ENCODE results near the gene DHX9. TPM values are rescaled to one million over a fixed set of nuclear protein-coding genes. Genes with fewer than 3 reads are reported as not detected.

The DHX9 gene
- polyA plus RNA-seq, 1 experiment, result 191 TPM

- DNase-seq (ENCODE audit: low read depth, low spot score), result no peak
- H3K9me3 ChIP-seq (ENCODE audit: control insufficient read depth, insufficient read depth, low read length), result no peaks in the 10 kb centered on the region
- peaks cover 9% of the 10 kb centered on the region for H3K27me3 ChIP-seq (ENCODE audit: control insufficient read depth, insufficient read depth, low read length)
- ChIA-PET CTCF (interaction anchor here (1.0 kb wide), 1 partner anchor 44 kb away, joined by 3 read pairs; no protein-coding TSS in a partner anchor), POLR2A (no interaction called here)
- H3K4me3 ChIP-seq (ENCODE audit: low read depth, low read length), result no peak overlapping the region
- no peak overlapping the region for H3K27ac ChIP-seq (ENCODE audit: low read depth, low read length)
- TF ChIP-seq CTCF (IDR thresholded peaks at IDR 0.05; ENCODE audit: low read depth, low read length), result no peak
Measured at GRCh38 chr1:182826892-182827291, 12.3 kb upstream of the DHX9 start.

DNA sequence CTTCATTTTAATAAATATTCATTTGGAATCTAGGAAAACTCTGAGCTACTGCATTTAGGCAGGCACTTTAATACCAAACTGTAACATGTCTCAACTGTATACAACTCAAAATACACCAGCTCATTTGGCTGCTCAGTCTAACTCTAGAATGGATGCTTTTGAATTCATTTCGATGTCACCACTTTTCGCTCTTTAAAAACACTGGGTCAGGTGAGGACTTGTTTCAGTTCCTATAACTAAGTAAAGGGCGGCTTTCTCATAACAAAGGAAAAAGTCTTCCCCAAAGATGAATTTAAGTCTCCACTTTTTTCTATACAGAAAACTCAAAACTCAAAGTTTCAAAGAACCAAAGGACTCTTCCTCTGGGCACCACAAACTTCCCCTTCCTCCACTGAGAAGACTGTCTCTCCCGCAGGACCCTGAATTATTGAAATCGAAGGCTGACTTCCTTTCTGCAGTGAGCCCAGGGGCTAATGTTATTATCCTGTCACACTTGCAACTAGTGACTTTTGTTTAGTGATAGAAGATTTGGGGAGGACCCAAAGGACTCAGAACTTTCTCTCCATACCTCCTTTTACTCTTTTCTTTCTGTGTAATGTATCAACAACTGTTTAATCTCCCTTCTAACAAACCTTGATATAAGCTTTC lies 9.7 kb upstream of the DHX9 start:
- H3K9me3 ChIP-seq (ENCODE audit: control insufficient read depth, insufficient read depth, low read length), result no peaks in the 10 kb centered on the region
- no peak overlapping the region for H3K4me3 ChIP-seq (ENCODE audit: low read depth, low read length)
- H3K27me3 ChIP-seq (ENCODE audit: control insufficient read depth, insufficient read depth, low read length), result peaks cover 6% of the 10 kb centered on the region
- POLR2A ChIA-PET, result no interaction called here
- DNase-seq (ENCODE audit: low read depth, low spot score), result no peak
- TF ChIP-seq CTCF (IDR thresholded peaks at IDR 0.05; ENCODE audit: low read depth, low read length), result no peak
- CTCF ChIA-PET, result no interaction called here
- no peak overlapping the region for H3K27ac ChIP-seq (ENCODE audit: low read depth, low read length)

DNA sequence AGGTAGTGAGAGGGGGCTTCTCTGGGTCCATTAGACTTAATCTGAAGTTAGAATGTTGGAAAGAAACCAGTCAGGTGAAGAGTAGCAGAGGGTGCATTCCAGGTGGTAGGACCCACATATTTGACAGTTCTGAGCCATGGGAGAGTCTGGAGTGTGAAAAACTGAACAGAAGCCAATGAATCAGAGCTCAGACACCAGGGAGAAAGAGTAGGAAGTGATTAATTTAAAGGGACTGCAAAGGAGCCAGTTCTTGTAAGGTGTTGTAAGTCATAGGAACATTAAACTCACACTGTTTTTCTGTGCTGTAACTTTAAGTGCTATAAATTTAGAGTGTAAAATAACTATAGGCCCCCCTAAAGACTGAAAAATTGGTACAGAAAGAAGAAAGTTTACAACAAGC lies 5.9 kb upstream of the DHX9 start:
- CTCF ChIA-PET, result no interaction called here
- no peak overlapping the region for H3K4me3 ChIP-seq (ENCODE audit: low read depth, low read length)
- H3K9me3 ChIP-seq (ENCODE audit: control insufficient read depth, insufficient read depth, low read length), result no peaks in the 10 kb centered on the region
- peaks cover 3% of the 10 kb centered on the region for H3K27me3 ChIP-seq (ENCODE audit: control insufficient read depth, insufficient read depth, low read length)
- POLR2A ChIA-PET, result no interaction called here
- no peak for DNase-seq (ENCODE audit: low read depth, low spot score)
- no peak overlapping the region for H3K27ac ChIP-seq (ENCODE audit: low read depth, low read length)
- no peak for TF ChIP-seq CTCF (IDR thresholded peaks at IDR 0.05; ENCODE audit: low read depth, low read length)

GRCh38 chr1:182834326-182834725 lies 4.8 kb upstream of the DHX9 start:
- Histone ChIP-seq H3K4me3 (ENCODE audit: low read depth, low read length) (no peak overlapping the region), H3K9me3 (ENCODE audit: control insufficient read depth, insufficient read depth, low read length) (no peaks in the 10 kb centered on the region), H3K27ac (ENCODE audit: low read depth, low read length) (no peak overlapping the region), H3K27me3 (ENCODE audit: control insufficient read depth, insufficient read depth, low read length) (peaks cover 3% of the 10 kb centered on the region)
- DNase-seq (ENCODE audit: low read depth, low spot score), result no peak
- ChIA-PET POLR2A (no interaction called here), CTCF (interaction anchor here (1.3 kb wide), 1 partner anchor 50 kb away, joined by 4 read pairs; no protein-coding TSS in a partner anchor)
- no peak for TF ChIP-seq CTCF (IDR thresholded peaks at IDR 0.05; ENCODE audit: low read depth, low read length)

DNA sequence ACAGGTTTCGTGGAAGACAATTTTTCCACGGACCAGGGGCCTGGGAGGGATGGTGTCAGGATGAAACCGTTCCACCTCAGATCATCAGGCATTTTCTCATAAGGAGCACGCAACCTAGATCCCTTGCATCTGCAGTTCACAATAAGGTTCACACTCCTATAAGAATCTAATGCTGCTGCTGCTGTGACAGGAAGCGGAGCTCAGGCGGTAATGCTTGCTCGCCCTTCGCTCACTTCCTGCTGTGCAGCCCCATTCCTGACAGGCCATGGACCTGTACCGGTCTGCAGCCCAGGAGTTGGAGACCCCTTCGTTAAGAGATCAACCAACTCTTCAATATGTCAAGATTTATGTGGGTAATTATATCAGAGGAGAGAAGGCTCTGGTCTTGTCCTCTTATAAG lies 3.3 kb upstream of the DHX9 start:
- POLR2A ChIA-PET, result no interaction called here
- Histone ChIP-seq H3K27me3 (ENCODE audit: control insufficient read depth, insufficient read depth, low read length) (peaks cover 3% of the 10 kb centered on the region), H3K9me3 (ENCODE audit: control insufficient read depth, insufficient read depth, low read length) (no peaks in the 10 kb centered on the region; the same call in 1 of the 2 replicates), H3K4me3 (ENCODE audit: low read depth, low read length) (no peak overlapping the region), H3K27ac (ENCODE audit: low read depth, low read length) (no peak overlapping the region)
- no peak for DNase-seq (ENCODE audit: low read depth, low spot score)
- CTCF ChIA-PET, result no interaction called here
- no peak for TF ChIP-seq CTCF (IDR thresholded peaks at IDR 0.05; ENCODE audit: low read depth, low read length)
